Astrocyte of the spinal cord (primary cell): ENCODE data around the gene RPL39.
"Not testable (repeated sequence)": the region's sequence is repeated elsewhere in the genome, so short reads cannot be mapped to it uniquely, and the experiment has no call there.

ENCODE experiments used
- DNase-seq: peaks from one replicate; pipeline ENCODE4 v3.0.0; 2011; ENCODE audit warnings: low read depth, low spot score
- H3K4me3 ChIP-seq: 2 replicates; pipeline ENCODE4 v1.5.1; 2011; ENCODE audit warnings: low read depth, mild to moderate bottlenecking, low read length, moderate library complexity
- in situ Hi-C: cut with HindIII; loops from 2 replicates; pipeline ENCODE4 v1.10.0; 2017; ENCODE audit warnings: low sequenced_read_pairs
- TF ChIP-seq, protein P1 (sequence below): IDR thresholded peaks from 2 replicates; pipeline ENCODE4 v1.5.1; 2012; ENCODE audit warnings: low read depth, mild to moderate bottlenecking, low read length, inconsistent platforms

Gene RPL39

GRCh38 chrX:119816300-119816699, 24.9 kb upstream of the RPL39 start:
- in situ Hi-C loops, result no loop called here
- TF ChIP-seq, protein P1, sequence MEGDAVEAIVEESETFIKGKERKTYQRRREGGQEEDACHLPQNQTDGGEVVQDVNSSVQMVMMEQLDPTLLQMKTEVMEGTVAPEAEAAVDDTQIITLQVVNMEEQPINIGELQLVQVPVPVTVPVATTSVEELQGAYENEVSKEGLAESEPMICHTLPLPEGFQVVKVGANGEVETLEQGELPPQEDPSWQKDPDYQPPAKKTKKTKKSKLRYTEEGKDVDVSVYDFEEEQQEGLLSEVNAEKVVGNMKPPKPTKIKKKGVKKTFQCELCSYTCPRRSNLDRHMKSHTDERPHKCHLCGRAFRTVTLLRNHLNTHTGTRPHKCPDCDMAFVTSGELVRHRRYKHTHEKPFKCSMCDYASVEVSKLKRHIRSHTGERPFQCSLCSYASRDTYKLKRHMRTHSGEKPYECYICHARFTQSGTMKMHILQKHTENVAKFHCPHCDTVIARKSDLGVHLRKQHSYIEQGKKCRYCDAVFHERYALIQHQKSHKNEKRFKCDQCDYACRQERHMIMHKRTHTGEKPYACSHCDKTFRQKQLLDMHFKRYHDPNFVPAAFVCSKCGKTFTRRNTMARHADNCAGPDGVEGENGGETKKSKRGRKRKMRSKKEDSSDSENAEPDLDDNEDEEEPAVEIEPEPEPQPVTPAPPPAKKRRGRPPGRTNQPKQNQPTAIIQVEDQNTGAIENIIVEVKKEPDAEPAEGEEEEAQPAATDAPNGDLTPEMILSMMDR, result no peak
- H3K4me3 ChIP-seq, result no peak overlapping the region
- no peak for DNase-seq

- in situ Hi-C loops, result no loop called here
- TF ChIP-seq, protein P1, result no peak
- no peak overlapping the region for H3K4me3 ChIP-seq
- no peak for DNase-seq
Measured at GRCh38 chrX:119809185-119809666, 17.8 kb upstream of the RPL39 start.

- H3K4me3 ChIP-seq, in situ Hi-C loops, DNase-seq: not testable (repeated sequence)
Measured at GRCh38 chrX:119808461-119808860, 17.0 kb upstream of the RPL39 start.

DNA sequence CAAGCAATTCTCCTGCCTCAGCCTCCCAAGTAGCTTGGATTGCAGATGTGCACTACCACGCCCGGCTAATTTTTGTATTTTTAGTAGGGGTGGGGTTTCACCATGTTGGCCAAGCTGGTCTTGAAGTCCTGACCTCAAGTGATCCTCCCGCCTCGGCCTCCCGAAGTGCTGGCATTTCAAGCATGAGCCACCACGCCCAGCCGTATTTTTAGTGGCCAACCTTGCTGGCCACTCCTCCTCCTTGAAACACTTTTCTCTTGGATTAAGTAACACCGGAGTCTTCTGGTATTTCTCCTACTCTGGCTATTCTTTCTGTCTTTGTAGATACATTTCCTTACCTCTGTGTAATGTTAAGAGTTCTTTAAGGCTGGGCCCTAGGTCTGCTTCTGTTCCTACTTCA, 11.1 kb upstream of the RPL39 start:
- TF ChIP-seq, protein P1, result no peak
- no peak for DNase-seq

GRCh38 chrX:119801253-119802221, 10.1 kb upstream of the RPL39 start:
- TF ChIP-seq, protein P1, result no peak
- DNase-seq, result no peak
- in situ Hi-C loops, result no loop called here
- H3K4me3 ChIP-seq, result no peak overlapping the region

More for the DNA sequence above, 11.1 kb upstream of the RPL39 start:
- no peak overlapping the region for H3K4me3 ChIP-seq
- in situ Hi-C loops, result no loop called here

DNA sequence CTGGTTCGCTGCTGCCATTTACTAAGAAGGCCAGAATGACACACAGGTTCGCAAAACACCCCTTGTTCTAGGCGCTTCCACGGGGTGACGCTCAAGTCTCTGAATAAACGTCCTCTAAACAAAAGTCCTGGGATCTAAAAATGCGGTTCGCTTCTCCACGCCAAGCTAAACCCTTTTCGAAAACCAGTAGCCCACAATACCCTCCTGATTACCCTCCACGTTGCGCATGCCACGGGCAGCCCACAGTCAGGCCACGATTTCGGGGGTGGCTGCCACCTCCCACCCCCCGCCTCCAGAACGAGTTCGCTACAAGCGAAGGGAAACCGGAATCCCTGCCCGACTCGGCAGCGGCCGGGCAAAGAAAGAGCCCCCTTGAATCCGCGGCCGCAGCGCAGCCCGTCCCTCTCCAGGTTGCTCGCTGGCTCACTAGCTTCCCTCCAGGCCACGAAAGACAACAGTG, 423 bp downstream of the RPL39 start:
- TF ChIP-seq, protein P1, result peak; percentile 11
- DNase-seq, result peak; percentile 31
- H3K4me3 ChIP-seq, result peak overlapping the region; percentile 81
- in situ Hi-C loops, result no loop called here

DNA sequence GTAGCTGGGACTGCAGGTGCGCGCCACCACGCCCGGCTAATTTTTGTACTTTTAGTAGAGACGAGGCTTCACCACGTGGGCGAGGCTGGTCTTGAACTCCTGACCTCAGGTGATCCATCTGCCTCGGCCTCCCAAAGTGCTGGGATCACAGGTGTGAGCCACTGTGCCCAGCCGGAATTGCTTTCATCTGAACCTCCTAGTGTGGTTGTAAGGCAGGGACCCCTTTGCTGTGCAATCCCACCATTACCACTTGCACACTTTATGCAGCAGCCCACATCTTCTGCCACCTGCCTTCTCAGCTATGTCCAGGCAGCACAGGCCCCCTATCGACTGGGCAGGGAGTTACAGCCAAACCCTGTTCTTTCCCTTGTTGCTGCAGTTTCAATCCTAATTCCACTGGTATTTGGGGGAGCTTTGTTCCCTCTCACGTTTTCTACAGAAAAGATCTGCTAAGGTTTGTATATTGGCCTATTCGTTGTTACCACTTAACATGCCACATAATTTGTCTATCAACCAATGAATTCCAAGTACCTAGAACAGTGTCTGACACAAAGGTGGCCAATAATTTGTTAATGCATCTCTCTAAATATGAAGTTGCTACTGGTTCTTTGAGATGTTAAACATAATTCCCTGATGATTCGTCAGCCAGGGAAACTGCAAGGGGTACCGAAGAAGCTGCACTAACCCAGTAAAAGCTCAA, 6.5 kb downstream of the RPL39 start:
- TF ChIP-seq, protein P1, result peak; percentile 57
- in situ Hi-C loops, result no loop called here
- no peak for DNase-seq
- H3K4me3 ChIP-seq, result no peak overlapping the region
